Measurements from ENCODE around the gene S1PR2. TPM values are rescaled to one million over a fixed set of nuclear protein-coding genes. Genes with fewer than 3 reads are reported as not detected.

Gene S1PR2
- total and polyA plus RNA-seq, 9 of the 15 experiments (the other 6 are each of a cell fraction or from before 2014, with no cell fraction given): 1.5 to 3.9 (median 2.0) TPM

GRCh38 chr19:10211691-10212090 is 19.4 kb downstream of the S1PR2 start (continued):
- TF ChIP-seq, protein P1, sequence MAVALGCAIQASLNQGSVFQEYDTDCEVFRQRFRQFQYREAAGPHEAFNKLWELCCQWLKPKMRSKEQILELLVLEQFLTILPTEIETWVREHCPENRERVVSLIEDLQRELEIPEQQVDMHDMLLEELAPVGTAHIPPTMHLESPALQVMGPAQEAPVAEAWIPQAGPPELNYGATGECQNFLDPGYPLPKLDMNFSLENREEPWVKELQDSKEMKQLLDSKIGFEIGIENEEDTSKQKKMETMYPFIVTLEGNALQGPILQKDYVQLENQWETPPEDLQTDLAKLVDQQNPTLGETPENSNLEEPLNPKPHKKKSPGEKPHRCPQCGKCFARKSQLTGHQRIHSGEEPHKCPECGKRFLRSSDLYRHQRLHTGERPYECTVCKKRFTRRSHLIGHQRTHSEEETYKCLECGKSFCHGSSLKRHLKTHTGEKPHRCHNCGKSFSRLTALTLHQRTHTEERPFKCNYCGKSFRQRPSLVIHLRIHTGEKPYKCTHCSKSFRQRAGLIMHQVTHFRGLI (CRISPR knock-in tag; IDR thresholded peaks at IDR 0.05): no peak
- no peak for TF ChIP-seq SP2 (IDR thresholded peaks at IDR 0.05; ENCODE audit: extremely low read depth, low read depth, low read length, poor library complexity, severe bottlenecking)
- TF ChIP-seq LCOR (CRISPR knock-in tag; IDR thresholded peaks at IDR 0.05): no peak
- no peak for TF ChIP-seq RBFOX2 (IDR thresholded peaks at IDR 0.05; ENCODE audit: low read depth, low read length)
- no peak for TF ChIP-seq ZNF274 (IDR thresholded peaks at IDR 0.05; ENCODE audit: borderline replicate concordance, low read depth, low read length)
- no peak for TF ChIP-seq ZKSCAN3 (CRISPR knock-in tag; IDR thresholded peaks at IDR 0.05)
- TF ChIP-seq YY1 (IDR thresholded peaks at IDR 0.05; ENCODE audit: borderline replicate concordance in 1 of 3, control insufficient read depth in 1 of 3, extremely low read depth in 1 of 3, insufficient read depth in 3 of 3, insufficient read length in 1 of 3, insufficient replicate concordance in 2 of 3, low read depth in 1 of 3, low read length in 2 of 3): no peak
- TF ChIP-seq, protein P2, sequence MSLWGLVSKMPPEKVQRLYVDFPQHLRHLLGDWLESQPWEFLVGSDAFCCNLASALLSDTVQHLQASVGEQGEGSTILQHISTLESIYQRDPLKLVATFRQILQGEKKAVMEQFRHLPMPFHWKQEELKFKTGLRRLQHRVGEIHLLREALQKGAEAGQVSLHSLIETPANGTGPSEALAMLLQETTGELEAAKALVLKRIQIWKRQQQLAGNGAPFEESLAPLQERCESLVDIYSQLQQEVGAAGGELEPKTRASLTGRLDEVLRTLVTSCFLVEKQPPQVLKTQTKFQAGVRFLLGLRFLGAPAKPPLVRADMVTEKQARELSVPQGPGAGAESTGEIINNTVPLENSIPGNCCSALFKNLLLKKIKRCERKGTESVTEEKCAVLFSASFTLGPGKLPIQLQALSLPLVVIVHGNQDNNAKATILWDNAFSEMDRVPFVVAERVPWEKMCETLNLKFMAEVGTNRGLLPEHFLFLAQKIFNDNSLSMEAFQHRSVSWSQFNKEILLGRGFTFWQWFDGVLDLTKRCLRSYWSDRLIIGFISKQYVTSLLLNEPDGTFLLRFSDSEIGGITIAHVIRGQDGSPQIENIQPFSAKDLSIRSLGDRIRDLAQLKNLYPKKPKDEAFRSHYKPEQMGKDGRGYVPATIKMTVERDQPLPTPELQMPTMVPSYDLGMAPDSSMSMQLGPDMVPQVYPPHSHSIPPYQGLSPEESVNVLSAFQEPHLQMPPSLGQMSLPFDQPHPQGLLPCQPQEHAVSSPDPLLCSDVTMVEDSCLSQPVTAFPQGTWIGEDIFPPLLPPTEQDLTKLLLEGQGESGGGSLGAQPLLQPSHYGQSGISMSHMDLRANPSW (CRISPR knock-in tag; IDR thresholded peaks at IDR 0.05): no peak

All from K562 (cell line).